Astrocyte (in vitro differentiated cells and primary cell): ENCODE measurements around the gene CDK5RAP2.

Experiments
- CTCF ChIP-seq: IDR thresholded peaks from 2 replicates; pipeline ENCODE4 v1.5.1; 2011; ENCODE audit warnings: low read depth, mild to moderate bottlenecking, inconsistent platforms, low read length, moderate library complexity; ENCODE audit not compliant: insufficient read depth
- EZH2 ChIP-seq: IDR thresholded peaks from 2 replicates; pipeline ENCODE4 v1.6.1; 2012; ENCODE audit warnings: mild to moderate bottlenecking, low read length, inconsistent platforms; ENCODE audit not compliant: insufficient read depth

GRCh38 chr9:120464176-120464886, 115.6 kb downstream of the CDK5RAP2 start:
- TF ChIP-seq CTCF: no peak
- TF ChIP-seq EZH2: no peak
